Aorta (tissue), 5 donors: ENCODE measurements around the gene M1AP. TPM values are rescaled to one million over a fixed set of nuclear protein-coding genes. Genes with fewer than 3 reads are reported as not detected.

Source experiments
- ATAC-seq: fragments of 200-7000 bp; cut with Tn5 transposase; one replicate; pipeline ENCODE4 v1.9.1; 2022; ENCODE audit warnings: moderate library complexity; ENCODE audit not compliant: low FRiP score
- DNase-seq, 2 donors: peaks; one replicate each; pipeline ENCODE4 v3.0.0-alpha.2; 2020
- H3K27ac ChIP-seq, 2 donors: one replicate each; pipeline ENCODE4 v1.5.1; 2013; ENCODE audit warnings: low read length in 2 of 2, mild to moderate bottlenecking in 2 of 2, moderate library complexity in 2 of 2, control low read depth in 1 of 2, inconsistent platforms in 1 of 2, low read depth in 1 of 2
- H3K27me3 ChIP-seq, 2 donors: one replicate each; pipeline ENCODE4 v1.6.1; 2013; ENCODE audit warnings: control low read depth in 1 of 2, low read length in 1 of 2, mild to moderate bottlenecking in 1 of 2, moderate library complexity in 1 of 2; ENCODE audit not compliant: insufficient read depth in 2 of 2, control insufficient read depth in 1 of 2
- H3K36me3 ChIP-seq, 2 donors: one replicate each; pipeline ENCODE4 v1.6.1; 2013; ENCODE audit warnings: control low read depth in 1 of 2, low read length in 1 of 2, mild to moderate bottlenecking in 1 of 2; ENCODE audit not compliant: insufficient read depth in 2 of 2, control insufficient read depth in 1 of 2
- H3K4me1 ChIP-seq, 2 donors: one replicate each; pipeline ENCODE4 v1.6.1; 2013; ENCODE audit warnings: low read length in 2 of 2, control low read depth in 1 of 2, mild to moderate bottlenecking in 1 of 2, moderate library complexity in 1 of 2; ENCODE audit not compliant: insufficient read depth in 2 of 2, control insufficient read depth in 1 of 2
- H3K4me3 ChIP-seq, 2 donors: one replicate each; pipeline ENCODE4 v1.5.1; 2013; ENCODE audit warnings: low read length in 2 of 2, control low read depth in 1 of 2, mild to moderate bottlenecking in 1 of 2
- H3K9me3 ChIP-seq: one replicate; pipeline ENCODE4 v1.6.1; 2013; ENCODE audit warnings: mild to moderate bottlenecking, low read length; ENCODE audit not compliant: control insufficient read depth
- WGBS, 2 donors: extraction: QIAGEN DNeasy Blood & Tissue Kit; methylation state at CpG; one replicate each; pipeline ENCODE4 v1.1.7; 2013; 5-methylcytosine and 5-hydroxymethylcytosine counted together
- intact Hi-C, 2 donors: fragments of 100-400 bp; cut with DNase I; formaldehyde crosslinking; loops; one replicate each; pipeline versions ENCODE4 v1.14.2 to v1.15.0; 2022
- polyA plus RNA-seq, 2 donors: library from polyadenylated mRNA; stranded (reverse); fragments of 200-250 nt; gene quantifications; one replicate each; pipeline ENCODE4 v1.2.3, GENCODE V29; 2013
- total RNA-seq, 2 donors: library from RNA; stranded (reverse); fragmentation: NEBNext Ultra II Directional; extraction: Animal tissue kit (Norgen Biotek cat#: 25700); gene quantifications; one replicate each; pipeline ENCODE4 v1.2.1, GENCODE V29; 2021
- donor health status: healthy with polysubstance abuse.
- donor health status: Bipolar disorder and iron deficiency.
- donor health status: DM: no; HTN: no; CAD: no.
- donor health status: DM: no; HTN: no; CAD: no.
- donor health status: DM: yes; HTN: yes; CAD: no.

The M1AP gene
- total and polyA plus RNA-seq, 4 donors, result 1.3 TPM; not detected in 3

DNA sequence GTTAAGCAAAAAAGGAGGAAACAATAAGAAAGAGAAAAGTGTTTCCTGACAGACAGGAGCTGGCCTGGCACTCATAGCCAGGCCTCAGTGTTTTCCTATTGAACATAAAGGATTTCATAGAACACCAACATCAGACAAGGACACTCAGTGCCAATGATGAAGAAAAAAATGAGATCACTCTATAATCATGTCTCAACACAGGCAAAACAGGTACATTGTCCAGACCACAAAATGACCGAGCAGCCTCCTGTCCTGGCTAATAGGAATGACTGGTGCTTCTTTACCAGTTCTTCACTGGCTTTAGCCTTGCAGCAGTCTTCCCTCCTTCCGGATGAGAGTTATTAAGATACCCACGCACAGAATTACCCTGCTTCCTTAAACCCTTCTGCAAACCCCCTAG is 41.5 kb upstream of the M1AP start:
- Histone ChIP-seq H3K36me3 (no peaks in the 10 kb centered on the region), H3K9me3 (no peaks in the 10 kb centered on the region), H3K4me1 (no peaks in the 10 kb centered on the region), H3K4me3 (no peak overlapping the region), H3K27ac (no peak overlapping the region), H3K27me3 (no peaks in the 10 kb centered on the region)
- intact Hi-C loops, result loop anchor here (1.0 to 10.0 kb wide), 4 partner anchors 187 to 718 kb away; no protein-coding TSS in a partner anchor
- ATAC-seq (no peak), DNase-seq (no peak)
- 70 to 78% methylated on average over 3 of the region's 3 CpGs for WGBS, 2 donors

- Histone ChIP-seq H3K27ac (no peak overlapping the region), H3K27me3 (no peaks in the 10 kb centered on the region), H3K9me3 (no peaks in the 10 kb centered on the region), H3K4me1 (no peaks in the 10 kb centered on the region), H3K4me3 (no peak overlapping the region), H3K36me3 (no peaks in the 10 kb centered on the region)
- 96 to 98% methylated on average over 1 of the region's 1 CpG for WGBS, 2 donors
- DNase-seq (no peak), ATAC-seq (no peak)
- intact Hi-C loops, result loop anchor here in 1 of 2 donors (10.0 kb wide), 1 partner anchor 716 kb away; no protein-coding TSS in a partner anchor
These were observed 40.8 kb upstream of the M1AP start for GRCh38 chr2:74688881-74689280.

- Histone ChIP-seq H3K9me3 (no peaks in the 10 kb centered on the region), H3K36me3 (no peaks in the 10 kb centered on the region), H3K27me3 (no peaks in the 10 kb centered on the region), H3K4me1 (no peaks in the 10 kb centered on the region), H3K4me3 (no peak overlapping the region), H3K27ac (no peak overlapping the region)
- intact Hi-C loops, result loop anchor here in 1 of 2 donors (10.0 kb wide), 1 partner anchor 719 kb away; no protein-coding TSS in a partner anchor
- WGBS, 2 donors, result 82 to 85% methylated on average over 3 of the region's 3 CpGs
- DNase-seq, result no peak
- ATAC-seq, result no peak
These were observed 37.3 kb upstream of the M1AP start for GRCh38 chr2:74685408-74685807.

GRCh38 chr2:74682501-74682900 is 34.4 kb upstream of the M1AP start:
- intact Hi-C loops, result loop anchor here in 1 of 2 donors (10.0 kb wide), 1 partner anchor 722 kb away; no protein-coding TSS in a partner anchor
- Histone ChIP-seq H3K27ac (no peak overlapping the region), H3K36me3 (peaks cover 0 to 4% of the 10 kb centered on the region in 2 donors), H3K4me1 (no peaks in the 10 kb centered on the region), H3K4me3 (no peak overlapping the region), H3K27me3 (no peaks in the 10 kb centered on the region), H3K9me3 (no peaks in the 10 kb centered on the region)
- ATAC-seq, result no peak
- no peak for DNase-seq

- H3K36me3 ChIP-seq, result peaks cover 5 to 8% of the 10 kb centered on the region in 2 donors
- intact Hi-C loops, result loop anchor here in 1 of 2 donors (10.0 kb wide), 1 partner anchor 725 kb away; no protein-coding TSS in a partner anchor
These were observed 31.5 kb upstream of the M1AP start for GRCh38 chr2:74679615-74680014.

GRCh38 chr2:74676331-74676730 is 28.2 kb upstream of the M1AP start:
- Histone ChIP-seq H3K36me3 (peaks cover 5 to 8% of the 10 kb centered on the region in 2 donors), H3K27me3 (no peaks in the 10 kb centered on the region), H3K4me3 (no peak overlapping the region), H3K9me3 (no peaks in the 10 kb centered on the region), H3K27ac (no peak overlapping the region), H3K4me1 (no peaks in the 10 kb centered on the region)
- intact Hi-C loops, result no loop called here
- ATAC-seq (no peak), DNase-seq (no peak)
- WGBS, 2 donors, result 89 to 93% methylated on average over 4 of the region's 4 CpGs

More at GRCh38 chr2:74679615-74680014, 31.5 kb upstream of the M1AP start:
- no peak for DNase-seq
- Histone ChIP-seq H3K4me1 (no peaks in the 10 kb centered on the region), H3K27me3 (no peaks in the 10 kb centered on the region), H3K27ac (no peak overlapping the region), H3K9me3 (no peaks in the 10 kb centered on the region), H3K4me3 (no peak overlapping the region)
- WGBS, 2 donors, result 91 to 94% methylated on average over 15 of the region's 15 CpGs
- no peak for ATAC-seq

DNA sequence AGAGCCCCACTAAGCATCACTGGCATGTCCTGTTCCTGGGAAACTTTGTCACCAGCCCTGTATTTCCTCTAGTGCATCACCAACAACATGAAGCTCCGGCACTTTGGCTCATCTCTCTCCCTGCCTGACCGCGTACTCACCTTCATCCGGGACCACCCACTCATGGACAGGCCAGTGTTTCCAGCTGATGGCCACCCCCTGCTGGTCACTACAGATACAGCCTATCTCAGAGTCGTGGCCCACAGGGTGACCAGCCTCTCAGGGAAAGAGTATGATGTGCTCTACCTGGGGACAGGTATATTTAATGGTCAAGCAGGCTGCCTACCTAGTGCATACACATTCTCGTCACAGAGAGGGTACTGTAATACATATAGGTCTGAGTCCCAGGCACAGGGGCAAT is 27.0 kb upstream of the M1AP start:
- H3K4me1 ChIP-seq, result no peaks in the 10 kb centered on the region
- no peaks in the 10 kb centered on the region for H3K27me3 ChIP-seq
- no peaks in the 10 kb centered on the region for H3K9me3 ChIP-seq
- ATAC-seq (no peak), DNase-seq (no peak)
- H3K4me3 ChIP-seq, result no peak overlapping the region
- H3K36me3 ChIP-seq, result peaks cover 5 to 8% of the 10 kb centered on the region in 2 donors
- H3K27ac ChIP-seq, result no peak overlapping the region
- intact Hi-C loops, result no loop called here
- 80 to 90% methylated on average over 6 of the region's 6 CpGs for WGBS, 2 donors

DNA sequence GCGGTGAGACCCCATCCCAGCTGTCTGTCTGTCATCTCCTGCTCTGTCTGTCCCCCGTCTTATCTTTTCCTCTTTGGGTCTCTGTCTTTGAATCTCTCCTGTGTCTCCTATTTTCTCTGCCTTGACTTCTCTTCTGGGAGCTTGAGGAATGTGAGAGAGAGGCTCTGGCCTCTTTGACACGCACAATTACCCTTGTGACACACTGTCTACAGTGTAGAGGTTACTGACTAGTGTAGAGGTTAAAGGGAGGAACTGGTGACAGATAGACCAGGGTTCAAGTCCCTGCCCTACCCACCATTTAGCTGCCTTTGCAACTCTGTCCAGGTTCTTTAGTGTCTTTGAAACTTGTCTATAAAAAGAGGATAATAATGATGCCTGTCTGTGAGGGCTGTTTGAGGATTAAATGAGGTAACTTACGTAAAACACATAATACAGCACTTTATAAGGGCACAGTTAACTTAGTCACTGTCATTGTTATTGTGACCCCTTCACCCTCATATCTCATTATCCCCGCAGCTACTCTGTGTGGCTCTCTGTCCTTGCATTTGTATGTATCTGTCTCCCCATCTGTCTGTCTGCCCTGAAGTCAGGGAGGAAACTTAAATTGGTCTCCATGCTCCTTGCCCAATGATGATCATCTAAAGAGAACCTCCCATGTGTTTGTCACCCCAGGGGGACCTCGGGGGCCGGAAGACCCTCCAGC is 25.8 kb upstream of the M1AP start:
- H3K27ac ChIP-seq, result no peak overlapping the region
- peaks cover 5% of the 10 kb centered on the region in 2 donors for H3K36me3 ChIP-seq
- intact Hi-C loops, result no loop called here
- no peaks in the 10 kb centered on the region for H3K9me3 ChIP-seq
- no peaks in the 10 kb centered on the region for H3K4me1 ChIP-seq
- no peaks in the 10 kb centered on the region for H3K27me3 ChIP-seq
- WGBS, 2 donors, result 72 to 80% methylated on average over 7 of the region's 7 CpGs
- DNase-seq, result no peak
- no peak overlapping the region for H3K4me3 ChIP-seq
- no peak for ATAC-seq

GRCh38 chr2:74671479-74671878 is 23.3 kb upstream of the M1AP start:
- intact Hi-C loops, result no loop called here
- Histone ChIP-seq H3K9me3 (no peaks in the 10 kb centered on the region), H3K27me3 (no peaks in the 10 kb centered on the region), H3K4me3 (no peak overlapping the region), H3K4me1 (no peaks in the 10 kb centered on the region), H3K27ac (no peak overlapping the region), H3K36me3 (peaks cover 5 to 8% of the 10 kb centered on the region in 2 donors)
- no peak for ATAC-seq
- DNase-seq, result no peak
